ENCODE measurements around the gene CRYGS.

DNA sequence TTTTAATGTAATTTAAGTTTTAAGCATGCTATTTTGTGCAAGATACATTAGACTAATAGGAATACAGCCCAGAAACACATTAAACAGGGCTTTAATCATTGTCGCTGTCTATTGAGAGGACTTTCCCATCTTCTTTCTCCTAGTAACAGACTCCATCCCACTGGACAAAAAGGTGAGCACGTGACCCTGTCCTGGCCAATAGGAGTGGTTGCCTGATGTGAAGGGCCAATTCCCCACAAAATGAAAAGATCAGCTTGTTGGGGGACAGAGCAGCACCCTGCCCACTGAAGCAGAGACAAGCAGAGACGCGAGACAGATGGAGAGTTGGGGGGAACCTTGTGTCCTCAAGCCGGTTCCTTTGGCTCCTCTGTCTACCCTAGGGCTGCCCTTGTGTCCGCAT, 21.2 kb downstream of the CRYGS start:
- no peak for TF ChIP-seq RFX5 (IDR thresholded peaks at IDR 0.05; ENCODE audit: low read length)
- TF ChIP-seq, protein P1, sequence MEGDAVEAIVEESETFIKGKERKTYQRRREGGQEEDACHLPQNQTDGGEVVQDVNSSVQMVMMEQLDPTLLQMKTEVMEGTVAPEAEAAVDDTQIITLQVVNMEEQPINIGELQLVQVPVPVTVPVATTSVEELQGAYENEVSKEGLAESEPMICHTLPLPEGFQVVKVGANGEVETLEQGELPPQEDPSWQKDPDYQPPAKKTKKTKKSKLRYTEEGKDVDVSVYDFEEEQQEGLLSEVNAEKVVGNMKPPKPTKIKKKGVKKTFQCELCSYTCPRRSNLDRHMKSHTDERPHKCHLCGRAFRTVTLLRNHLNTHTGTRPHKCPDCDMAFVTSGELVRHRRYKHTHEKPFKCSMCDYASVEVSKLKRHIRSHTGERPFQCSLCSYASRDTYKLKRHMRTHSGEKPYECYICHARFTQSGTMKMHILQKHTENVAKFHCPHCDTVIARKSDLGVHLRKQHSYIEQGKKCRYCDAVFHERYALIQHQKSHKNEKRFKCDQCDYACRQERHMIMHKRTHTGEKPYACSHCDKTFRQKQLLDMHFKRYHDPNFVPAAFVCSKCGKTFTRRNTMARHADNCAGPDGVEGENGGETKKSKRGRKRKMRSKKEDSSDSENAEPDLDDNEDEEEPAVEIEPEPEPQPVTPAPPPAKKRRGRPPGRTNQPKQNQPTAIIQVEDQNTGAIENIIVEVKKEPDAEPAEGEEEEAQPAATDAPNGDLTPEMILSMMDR (IDR thresholded peaks at IDR 0.05) = no peak
- no peak for TF ChIP-seq GABPA (IDR thresholded peaks at IDR 0.05; ENCODE audit: low read depth)
- no peak for TF ChIP-seq EZH2phosphoT487 (IDR thresholded peaks at IDR 0.05; ENCODE audit: borderline replicate concordance, low read depth)
- TF ChIP-seq, protein P2, sequence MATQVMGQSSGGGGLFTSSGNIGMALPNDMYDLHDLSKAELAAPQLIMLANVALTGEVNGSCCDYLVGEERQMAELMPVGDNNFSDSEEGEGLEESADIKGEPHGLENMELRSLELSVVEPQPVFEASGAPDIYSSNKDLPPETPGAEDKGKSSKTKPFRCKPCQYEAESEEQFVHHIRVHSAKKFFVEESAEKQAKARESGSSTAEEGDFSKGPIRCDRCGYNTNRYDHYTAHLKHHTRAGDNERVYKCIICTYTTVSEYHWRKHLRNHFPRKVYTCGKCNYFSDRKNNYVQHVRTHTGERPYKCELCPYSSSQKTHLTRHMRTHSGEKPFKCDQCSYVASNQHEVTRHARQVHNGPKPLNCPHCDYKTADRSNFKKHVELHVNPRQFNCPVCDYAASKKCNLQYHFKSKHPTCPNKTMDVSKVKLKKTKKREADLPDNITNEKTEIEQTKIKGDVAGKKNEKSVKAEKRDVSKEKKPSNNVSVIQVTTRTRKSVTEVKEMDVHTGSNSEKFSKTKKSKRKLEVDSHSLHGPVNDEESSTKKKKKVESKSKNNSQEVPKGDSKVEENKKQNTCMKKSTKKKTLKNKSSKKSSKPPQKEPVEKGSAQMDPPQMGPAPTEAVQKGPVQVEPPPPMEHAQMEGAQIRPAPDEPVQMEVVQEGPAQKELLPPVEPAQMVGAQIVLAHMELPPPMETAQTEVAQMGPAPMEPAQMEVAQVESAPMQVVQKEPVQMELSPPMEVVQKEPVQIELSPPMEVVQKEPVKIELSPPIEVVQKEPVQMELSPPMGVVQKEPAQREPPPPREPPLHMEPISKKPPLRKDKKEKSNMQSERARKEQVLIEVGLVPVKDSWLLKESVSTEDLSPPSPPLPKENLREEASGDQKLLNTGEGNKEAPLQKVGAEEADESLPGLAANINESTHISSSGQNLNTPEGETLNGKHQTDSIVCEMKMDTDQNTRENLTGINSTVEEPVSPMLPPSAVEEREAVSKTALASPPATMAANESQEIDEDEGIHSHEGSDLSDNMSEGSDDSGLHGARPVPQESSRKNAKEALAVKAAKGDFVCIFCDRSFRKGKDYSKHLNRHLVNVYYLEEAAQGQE (IDR thresholded peaks at IDR 0.05; ENCODE audit: low read depth, low read length) = no peak
- no peak for TF ChIP-seq CHD2 (IDR thresholded peaks at IDR 0.05; ENCODE audit: low read length, partially characterized antibody)
- TF ChIP-seq ELF1 (IDR thresholded peaks at IDR 0.05) = no peak
- no peak for TF ChIP-seq POLR2AphosphoS5 (IDR thresholded peaks at IDR 0.05; ENCODE audit: low read depth, low read length)
- no peak for TF ChIP-seq TEAD4 (IDR thresholded peaks at IDR 0.05; ENCODE audit: borderline replicate concordance, insufficient read depth)
- TF ChIP-seq EP300 (IDR thresholded peaks at IDR 0.05; ENCODE audit: borderline replicate concordance in 1 of 2, low read depth in 1 of 2, low read length in 1 of 2) = no peak
